Ascending aorta (tissue), 2 donors: Measurements from ENCODE around the gene GCAT. TPM values are rescaled to one million over a fixed set of nuclear protein-coding genes. Genes with fewer than 3 reads are reported as not detected.

Experiments used
- DNase-seq, 2 donors: peaks; one replicate each; pipeline ENCODE4 v3.0.0-alpha.2; 2019; ENCODE audit warnings: low spot score in 2 of 2
- H3K27ac ChIP-seq, 2 donors: fragments of 200-600 bp; sonication (generic); one replicate each; pipeline ENCODE4 v1.5.1; 2016 to 2017; ENCODE audit warnings: mild to moderate bottlenecking in 1 of 2
- H3K27me3 ChIP-seq: fragments of 200-600 bp; sonication (generic); one replicate; pipeline ENCODE4 v1.5.1; 2017
- H3K36me3 ChIP-seq, 2 donors: fragments of 200-600 bp; sonication (generic); one replicate each; pipeline ENCODE4 v1.5.1; 2016
- H3K4me1 ChIP-seq, 2 donors: fragments of 200-600 bp; sonication (generic); one replicate each; pipeline ENCODE4 v1.5.1; 2016 to 2017; ENCODE audit warnings: mild to moderate bottlenecking in 1 of 2
- H3K4me3 ChIP-seq, 2 donors: fragments of 200-600 bp; sonication (generic); one replicate each; pipeline ENCODE4 v1.5.1; 2016 to 2017; ENCODE audit warnings: mild to moderate bottlenecking in 1 of 2
- H3K9me3 ChIP-seq, 2 donors: fragments of 200-600 bp; sonication (generic); one replicate each; pipeline ENCODE4 v1.5.1; 2016
- CTCF ChIP-seq, 3 experiments: fragments of 200-600 bp in 2 of 3; fragments of 450-650 bp in 1 of 3; sonication (generic) in 2 of 3; IDR thresholded peaks; one replicate each; pipeline ENCODE4 v1.5.1; 2016 to 2019; ENCODE audit warnings: antibody characterized with exemption in 3 of 3, mild to moderate bottlenecking in 1 of 3, moderate library complexity in 1 of 3
- intact Hi-C: fragments of 100-400 bp; cut with DNase I; formaldehyde crosslinking; loops from one replicate; pipeline ENCODE4 v1.15.1; 2023
- total RNA-seq: library from RNA; depleted of rRNA; stranded (reverse); fragments of >200 nt; gene quantifications from one replicate; pipeline ENCODE4 v1.1.0, GENCODE V29; 2016

GCAT gene
- total RNA-seq, 1 donor from 2014 or later, result 4.5 TPM

- Histone ChIP-seq H3K4me3 (peak overlapping the region; percentile 56 to 65), H3K27ac (no peak overlapping the region), H3K4me1 (peaks cover 7 to 15% of the 10 kb centered on the region in 2 donors), H3K9me3 (no peaks in the 10 kb centered on the region), H3K27me3 (no peaks in the 10 kb centered on the region), H3K36me3 (no peaks in the 10 kb centered on the region)
- intact Hi-C loops, result no loop called here
- TF ChIP-seq CTCF (IDR thresholded peaks at IDR 0.05), result no peak
- no peak for DNase-seq
Observed at GRCh38 chr22:37802310-37803194, 5.2 kb upstream of the GCAT start.

- Histone ChIP-seq H3K27me3 (no peaks in the 10 kb centered on the region), H3K4me3 (peak overlapping the region; percentile 56 to 65), H3K27ac (no peak overlapping the region), H3K36me3 (no peaks in the 10 kb centered on the region), H3K9me3 (no peaks in the 10 kb centered on the region), H3K4me1 (peaks cover 8 to 16% of the 10 kb centered on the region in 2 donors)
- no peak for TF ChIP-seq CTCF (IDR thresholded peaks at IDR 0.05)
- DNase-seq, result no peak
- intact Hi-C loops, result no loop called here
Observed at GRCh38 chr22:37803195-37803638, 4.5 kb upstream of the GCAT start.

- no peak for DNase-seq
- no peak overlapping the region for H3K27ac ChIP-seq
- H3K4me1 ChIP-seq, result peaks cover 9 to 22% of the 10 kb centered on the region in 2 donors
- intact Hi-C loops, result no loop called here
- TF ChIP-seq CTCF (IDR thresholded peaks at IDR 0.05), result no peak
- no peaks in the 10 kb centered on the region for H3K27me3 ChIP-seq
- H3K4me3 ChIP-seq, result peak overlapping the region in 1 of 2 donors; percentile 72
- H3K36me3 ChIP-seq, result no peaks in the 10 kb centered on the region
- no peaks in the 10 kb centered on the region for H3K9me3 ChIP-seq
Observed at GRCh38 chr22:37803639-37804351, 3.9 kb upstream of the GCAT start.

GRCh38 chr22:37804352-37804880 is 3.3 kb upstream of the GCAT start:
- Histone ChIP-seq H3K27me3 (no peaks in the 10 kb centered on the region), H3K4me1 (peaks cover 9 to 23% of the 10 kb centered on the region in 2 donors), H3K27ac (peak overlapping the region; percentile 83 to 89), H3K9me3 (no peaks in the 10 kb centered on the region), H3K4me3 (peak overlapping the region; percentile 67 to 72), H3K36me3 (no peaks in the 10 kb centered on the region)
- no peak for TF ChIP-seq CTCF (IDR thresholded peaks at IDR 0.05)
- no peak for DNase-seq
- intact Hi-C loops, result no loop called here

GRCh38 chr22:37804881-37805809 is 2.6 kb upstream of the GCAT start:
- intact Hi-C loops, result no loop called here
- no peaks in the 10 kb centered on the region for H3K27me3 ChIP-seq
- no peaks in the 10 kb centered on the region for H3K36me3 ChIP-seq

More at GRCh38 chr22:37804881-37805809, 2.6 kb upstream of the GCAT start:
- Histone ChIP-seq H3K27ac (peak overlapping the region; percentile 83 to 89), H3K4me3 (peak overlapping the region; percentile 67 to 72), H3K9me3 (no peaks in the 10 kb centered on the region), H3K4me1 (peaks cover 9 to 23% of the 10 kb centered on the region in 2 donors)
- DNase-seq, result peak; percentile 47 to 93
- TF ChIP-seq CTCF (IDR thresholded peaks at IDR 0.05), result no peak
